Adrenal gland (tissue), 12 donors: ENCODE results near the gene CD300LB. TPM values are rescaled to one million over a fixed set of nuclear protein-coding genes. Genes with fewer than 3 reads are reported as not detected.

ENCODE experiments used
- DNase-seq, 7 donors: peaks; one replicate each; pipeline ENCODE4 v3.0.0-alpha.2; 2019 to 2020
- H3K27ac ChIP-seq, 5 donors: fragments of 200-600 bp; sonication (generic) in 4 of 5; 1 replicate in 3 of 5; 2 replicates in 2 of 5; pipeline versions ENCODE4 v1.5.1 to v1.8.0; 2016 to 2020; ENCODE audit warnings: mild to moderate bottlenecking in 1 of 5
- H3K27me3 ChIP-seq: fragments of 200-600 bp; 2 replicates; pipeline ENCODE4 v1.8.0; 2021
- H3K36me3 ChIP-seq, 2 donors: fragments of 200-600 bp; replicated peaks in 1 of 2; 1 replicate in 1 of 2; 2 replicates in 1 of 2; pipeline versions ENCODE4 v1.5.1 to v1.8.0; 2018 to 2022
- H3K4me1 ChIP-seq, 2 donors: fragments of 200-600 bp; replicated peaks in 1 of 2; 1 replicate in 1 of 2; 2 replicates in 1 of 2; pipeline versions ENCODE4 v1.5.1 to v1.8.0; 2018 to 2021
- H3K4me3 ChIP-seq, 4 donors: fragments of 200-600 bp; sonication (generic) in 3 of 4; one replicate each; pipeline ENCODE4 v1.5.1; 2016 to 2018
- H3K9me3 ChIP-seq, 3 donors: fragments of 200-600 bp; sonication (generic) in 1 of 3; replicated peaks in 1 of 3; 1 replicate in 2 of 3; 2 replicates in 1 of 3; pipeline versions ENCODE4 v1.5.1 to v1.8.0; 2016 to 2021
- POLR2A ChIP-seq, 2 donors: fragments of 450-650 bp; IDR thresholded peaks; one replicate each; pipeline ENCODE4 v1.6.1; 2017; ENCODE audit warnings: antibody characterized with exemption in 2 of 2, mild to moderate bottlenecking in 2 of 2, moderate library complexity in 1 of 2
- WGBS, 4 donors: extraction: QIAGEN DNeasy Blood & Tissue Kit in 2 of 4; methylation state at CpG; one replicate each; pipeline versions ENCODE4 v1.1.5 to v1.1.7; 2013 to 2017; 5-methylcytosine and 5-hydroxymethylcytosine counted together
- intact Hi-C, 2 donors: fragments of 100-400 bp; cut with DNase I; formaldehyde crosslinking; loops; one replicate each; pipeline versions ENCODE4 v1.14.1 to v1.15.0; 2022 to 2023
- polyA plus RNA-seq, 3 donors: library from polyadenylated mRNA; stranded (reverse); fragments of 200-250 nt in 2 of 3; fragments of 350-450 nt in 1 of 3; fragmentation: Illumina TruSeq in 1 of 3; extraction: RNeasy Lipid Tissue Mini Kit (QIAGEN cat#74804) in 1 of 3; gene quantifications; one replicate each; pipeline ENCODE4 v1.2.3, GENCODE V29; 2013 to 2014
- total RNA-seq, 9 donors: library from RNA; depleted of rRNA in 4 of 9; stranded (reverse); fragments of >200 nt in 4 of 9; fragments of 120-200 nt in 1 of 9; fragmentation: NEBNext Ultra II Directional in 1 of 9; extraction: Animal tissue kit (Norgen Biotek cat#: 25700) in 1 of 9; gene quantifications; one replicate each; pipeline versions ENCODE4 v1.1.0 to v1.2.4, GENCODE V29; 2013 to 2023
- TF ChIP-seq, protein P1 (sequence below), 6 experiments: fragments of 450-650 bp in 4 of 6; fragments of 200-600 bp in 2 of 6; sonication (generic) in 1 of 6; IDR thresholded peaks; 1 replicate in 5 of 6; 2 replicates in 1 of 6; pipeline versions ENCODE4 v1.5.1 to v1.8.0; 2016 to 2021; ENCODE audit warnings: antibody characterized with exemption in 6 of 6, mild to moderate bottlenecking in 2 of 6, moderate library complexity in 1 of 6
- donor health status: healthy with polysubstance abuse.
- donor health status: Bipolar disorder and iron deficiency.
- donor health status: DM: yes; HTN: yes; CAD: no.
- donor health status: DM: no; HTN: no; CAD: no.
- donor health status: DM: no; HTN: no; CAD: no.
- donor health status: DM: yes; HTN: yes; CAD: no.

Gene CD300LB
- total and polyA plus RNA-seq, 12 donors: 0.17 to 0.95 (median 0.28) TPM; not detected in 1

DNA sequence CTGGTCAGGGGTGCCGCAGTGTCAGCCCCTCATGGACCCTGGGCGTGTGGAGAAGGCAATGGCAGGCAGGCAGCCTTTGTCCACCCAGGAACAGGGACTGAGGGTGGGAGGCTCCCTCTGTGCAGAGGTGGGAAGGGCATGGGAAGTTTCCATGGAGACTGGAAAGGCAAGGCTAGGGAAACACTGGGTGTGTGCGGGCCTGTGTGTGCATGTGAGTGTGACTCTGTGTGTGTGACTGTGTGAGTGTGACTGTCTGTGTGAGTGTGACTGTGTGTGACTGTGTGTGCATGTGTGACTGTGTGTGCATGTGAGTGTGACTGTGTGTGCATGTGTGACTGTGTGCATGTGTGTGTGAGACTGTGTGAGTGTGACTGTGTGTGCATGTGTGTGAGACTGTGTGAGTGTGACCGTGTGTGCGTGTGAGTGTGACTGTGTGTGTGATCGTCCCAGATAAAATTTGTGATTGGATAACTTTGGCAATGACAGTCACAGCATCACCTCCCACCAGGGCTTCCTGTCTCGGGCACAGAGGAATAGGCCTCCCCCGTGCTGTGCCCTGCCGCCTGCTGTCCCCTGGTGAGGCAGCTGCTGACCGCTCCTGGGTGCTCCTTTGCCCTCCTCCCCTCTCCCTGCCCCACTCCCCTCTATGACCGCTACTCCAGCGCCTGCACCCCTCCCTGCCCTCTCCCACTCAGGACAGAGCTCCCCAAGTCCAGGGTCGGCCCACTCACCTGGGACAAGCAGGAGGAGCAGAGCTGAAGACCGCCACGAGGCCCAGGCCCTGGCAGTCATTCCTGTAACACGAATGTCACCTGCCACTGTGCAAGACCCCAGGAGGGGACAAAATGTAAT lies 13.9 kb upstream of the CD300LB start:
- Histone ChIP-seq H3K27ac (peak overlapping the region in 2 of 5 donors; percentile 8 to 72), H3K4me1 (no peaks in the 10 kb centered on the region), H3K36me3 (no peaks in the 10 kb centered on the region), H3K27me3 (no peaks in the 10 kb centered on the region), H3K4me3 (peak overlapping the region in 1 of 4 donors; percentile 7), H3K9me3 (no peaks in the 10 kb centered on the region)
- intact Hi-C loops: no loop called here
- TF ChIP-seq, protein P1, sequence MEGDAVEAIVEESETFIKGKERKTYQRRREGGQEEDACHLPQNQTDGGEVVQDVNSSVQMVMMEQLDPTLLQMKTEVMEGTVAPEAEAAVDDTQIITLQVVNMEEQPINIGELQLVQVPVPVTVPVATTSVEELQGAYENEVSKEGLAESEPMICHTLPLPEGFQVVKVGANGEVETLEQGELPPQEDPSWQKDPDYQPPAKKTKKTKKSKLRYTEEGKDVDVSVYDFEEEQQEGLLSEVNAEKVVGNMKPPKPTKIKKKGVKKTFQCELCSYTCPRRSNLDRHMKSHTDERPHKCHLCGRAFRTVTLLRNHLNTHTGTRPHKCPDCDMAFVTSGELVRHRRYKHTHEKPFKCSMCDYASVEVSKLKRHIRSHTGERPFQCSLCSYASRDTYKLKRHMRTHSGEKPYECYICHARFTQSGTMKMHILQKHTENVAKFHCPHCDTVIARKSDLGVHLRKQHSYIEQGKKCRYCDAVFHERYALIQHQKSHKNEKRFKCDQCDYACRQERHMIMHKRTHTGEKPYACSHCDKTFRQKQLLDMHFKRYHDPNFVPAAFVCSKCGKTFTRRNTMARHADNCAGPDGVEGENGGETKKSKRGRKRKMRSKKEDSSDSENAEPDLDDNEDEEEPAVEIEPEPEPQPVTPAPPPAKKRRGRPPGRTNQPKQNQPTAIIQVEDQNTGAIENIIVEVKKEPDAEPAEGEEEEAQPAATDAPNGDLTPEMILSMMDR (IDR thresholded peaks at IDR 0.05): no peak
- TF ChIP-seq POLR2A (IDR thresholded peaks at IDR 0.05): no peak
- WGBS, 4 donors: 72 to 79% (median 76%) methylated on average over 14 to 16 of the region's 16 CpGs
- no peak for DNase-seq

DNA sequence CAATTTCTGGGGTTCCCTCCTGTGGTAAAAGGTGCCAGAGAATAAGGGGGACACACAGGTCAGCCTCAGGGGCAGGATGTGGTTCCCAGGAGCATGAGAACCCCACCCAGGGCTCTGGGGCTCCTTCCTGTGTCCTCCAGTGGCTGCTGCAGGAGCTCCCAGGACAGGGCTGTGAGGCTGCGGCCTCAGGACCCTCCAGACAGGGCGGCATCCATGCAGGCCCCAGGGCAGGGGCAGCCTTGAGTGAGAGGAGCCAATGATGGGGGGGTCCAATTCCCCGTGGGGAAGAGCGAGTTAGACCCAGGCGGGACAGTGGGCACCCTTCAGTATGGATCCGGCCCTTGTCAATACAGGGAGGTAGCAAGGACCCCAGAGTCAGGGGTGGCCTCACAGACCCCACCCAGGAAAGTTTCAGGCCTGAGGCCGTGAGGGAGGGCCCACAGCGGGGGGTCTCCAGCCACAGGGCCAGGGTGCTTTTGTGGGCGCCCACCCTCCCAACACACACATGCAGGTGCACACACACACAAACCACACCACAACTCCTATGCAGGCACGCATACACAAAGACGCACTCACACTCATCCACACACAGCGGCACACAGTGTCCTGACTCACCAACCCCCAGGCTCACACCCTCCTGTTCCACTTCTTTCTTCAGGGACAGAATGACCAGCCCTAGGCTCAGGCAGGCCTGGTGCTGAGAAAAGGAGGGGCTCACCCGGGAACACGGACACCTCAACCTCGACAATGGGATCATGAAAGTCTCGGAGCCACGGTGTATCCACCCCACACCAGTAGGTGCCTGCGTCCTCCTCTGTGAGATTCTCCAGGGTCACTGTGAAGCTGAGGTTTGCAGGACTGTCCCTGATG lies 12.9 kb upstream of the CD300LB start:
- WGBS, 4 donors: 74 to 90% (median 79%) methylated on average over 11 to 18 of the region's 18 CpGs
- no peaks in the 10 kb centered on the region for H3K36me3 ChIP-seq
- intact Hi-C loops: no loop called here
- no peaks in the 10 kb centered on the region for H3K27me3 ChIP-seq
- no peak overlapping the region for H3K4me3 ChIP-seq
- no peaks in the 10 kb centered on the region for H3K9me3 ChIP-seq
- DNase-seq: no peak
- H3K4me1 ChIP-seq: no peaks in the 10 kb centered on the region
- no peak overlapping the region for H3K27ac ChIP-seq
- TF ChIP-seq, protein P1 (IDR thresholded peaks at IDR 0.05): no peak
- TF ChIP-seq POLR2A (IDR thresholded peaks at IDR 0.05): no peak

DNA sequence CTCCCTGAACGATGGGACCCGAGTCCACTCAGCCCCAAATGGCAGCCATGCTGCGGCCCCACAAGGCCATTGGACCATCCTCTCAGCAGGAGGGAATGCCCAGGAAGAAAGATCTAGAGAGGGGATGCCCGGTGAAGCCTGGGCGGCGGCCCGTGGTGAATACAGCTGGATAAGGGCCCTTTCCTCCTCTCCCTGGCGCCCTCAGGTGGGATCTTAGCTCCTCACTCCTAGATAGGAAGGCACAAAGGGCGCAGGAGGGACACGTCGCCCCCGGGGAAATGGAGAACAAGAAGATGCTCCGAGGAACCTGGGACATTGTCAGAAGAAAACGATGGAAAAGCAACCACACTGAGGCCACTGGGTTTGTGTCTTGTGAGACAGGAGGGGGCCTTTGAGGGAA lies 12.1 kb upstream of the CD300LB start:
- H3K9me3 ChIP-seq: no peaks in the 10 kb centered on the region
- no peaks in the 10 kb centered on the region for H3K4me1 ChIP-seq
- no peak overlapping the region for H3K27ac ChIP-seq
- no peak overlapping the region for H3K4me3 ChIP-seq
- DNase-seq: no peak
- TF ChIP-seq, protein P1 (IDR thresholded peaks at IDR 0.05): no peak
- no peak for TF ChIP-seq POLR2A (IDR thresholded peaks at IDR 0.05)
- H3K27me3 ChIP-seq: no peaks in the 10 kb centered on the region
- WGBS, 4 donors: 74 to 79% (median 77%) methylated on average over 14 of the region's 14 CpGs
- no peaks in the 10 kb centered on the region for H3K36me3 ChIP-seq
- intact Hi-C loops: no loop called here

DNA sequence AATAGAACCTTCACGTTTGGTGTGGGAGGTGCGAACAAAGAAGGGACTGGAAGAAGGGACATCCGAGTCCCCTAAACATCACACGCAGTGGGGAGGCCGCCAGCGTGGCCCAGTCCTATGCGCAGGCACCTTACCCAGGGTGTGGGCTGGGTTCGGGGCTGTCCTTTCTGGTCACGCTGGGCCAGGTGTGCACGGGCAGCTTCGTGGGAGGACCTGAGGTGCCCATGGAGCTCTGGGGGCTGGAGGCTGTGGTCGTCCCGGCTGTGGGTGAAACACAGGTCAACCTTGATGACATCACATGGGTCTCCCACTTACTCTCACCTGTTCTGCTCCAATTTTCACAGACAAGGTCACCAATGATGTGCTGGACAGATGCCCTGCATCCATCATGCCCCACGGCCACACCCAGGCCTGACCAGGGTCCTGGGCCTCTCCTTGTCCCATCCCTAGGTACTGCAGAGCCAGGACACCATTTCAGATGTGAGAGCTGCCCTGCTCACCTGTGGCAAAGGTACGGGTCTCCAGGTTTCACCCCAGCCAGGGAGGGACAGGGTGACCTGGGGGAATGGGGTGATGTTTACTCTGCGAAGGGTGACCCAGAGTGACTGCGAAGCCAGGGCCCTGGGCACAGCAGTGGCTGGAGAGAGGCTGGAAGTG lies 11.6 kb upstream of the CD300LB start:
- no peak for TF ChIP-seq POLR2A (IDR thresholded peaks at IDR 0.05)
- TF ChIP-seq, protein P1 (IDR thresholded peaks at IDR 0.05): no peak
- Histone ChIP-seq H3K27me3 (no peaks in the 10 kb centered on the region), H3K4me1 (no peaks in the 10 kb centered on the region), H3K36me3 (no peaks in the 10 kb centered on the region), H3K4me3 (no peak overlapping the region), H3K27ac (no peak overlapping the region), H3K9me3 (no peaks in the 10 kb centered on the region)
- WGBS, 4 donors: 82 to 91% (median 84%) methylated on average over 7 to 17 of the region's 17 CpGs
- DNase-seq: no peak
- intact Hi-C loops: no loop called here
